ENCODE measurements around the gene MEIS1.

DNA sequence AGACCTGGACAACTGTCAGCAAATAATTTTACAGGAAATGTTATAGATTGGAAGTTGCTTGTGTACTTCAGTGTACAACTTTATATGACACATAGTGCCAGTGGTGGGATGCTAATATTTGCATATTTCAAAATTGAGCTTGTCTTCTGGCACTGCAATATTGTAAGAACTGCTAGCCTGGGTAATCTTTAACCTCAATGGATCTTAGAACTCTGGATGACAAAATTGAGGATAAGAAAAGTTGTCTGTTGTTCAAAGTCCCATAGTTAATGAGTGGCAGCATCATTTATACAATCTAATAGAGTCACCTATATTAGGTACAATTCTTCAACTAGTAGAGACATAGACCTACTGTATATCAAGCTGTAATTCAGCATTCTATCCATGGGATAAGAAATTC lies 110.3 kb downstream of the MEIS1 start:
- TF ChIP-seq CTCF (IDR thresholded peaks at IDR 0.05; ENCODE audit: low read depth, low read length) = no peak
- TF ChIP-seq EZH2phosphoT487 (IDR thresholded peaks at IDR 0.05; ENCODE audit: low read depth) = no peak

Measured in OCI-LY3 (cell line).